HEK293 (cell line): Measurements from ENCODE around the gene CDC42BPA.

Experiments used
- BCL11A ChIP-seq: fragments of 450-650 bp; formaldehyde crosslinking; IDR thresholded peaks from 2 replicates; pipeline ENCODE4 v1.5.1; 2016; ENCODE audit warnings: low read depth, missing biosample characterization, missing genetic modification characterization
- EGR2 ChIP-seq: fragments of 450-650 bp; formaldehyde crosslinking; IDR thresholded peaks from 2 replicates; pipeline ENCODE4 v1.5.1; 2016; ENCODE audit warnings: low read depth, missing biosample characterization, missing genetic modification characterization
- HOXD13 ChIP-seq: sonication (generic); formaldehyde crosslinking; IDR thresholded peaks from 2 replicates; pipeline ENCODE4 v1.8.0; 2022; ENCODE audit warnings: missing genetic modification reagents, borderline replicate concordance
- KLF1 ChIP-seq: fragments of 450-650 bp; formaldehyde crosslinking; IDR thresholded peaks from 2 replicates; pipeline ENCODE4 v1.5.1; 2016; ENCODE audit warnings: missing biosample characterization, missing genetic modification characterization
- KLF8 ChIP-seq: fragments of 450-650 bp; formaldehyde crosslinking; IDR thresholded peaks from 2 replicates; pipeline ENCODE4 v1.5.1; 2016; ENCODE audit warnings: missing biosample characterization, missing genetic modification characterization
- PRDM1 ChIP-seq: fragments of 450-650 bp; formaldehyde crosslinking; IDR thresholded peaks from 2 replicates; pipeline ENCODE4; 2016; ENCODE audit warnings: missing biosample characterization, missing genetic modification characterization
- PRDM10 ChIP-seq: fragments of 450-650 bp; formaldehyde crosslinking; IDR thresholded peaks from 2 replicates; pipeline ENCODE4 v1.5.1; 2016; ENCODE audit warnings: missing biosample characterization, missing genetic modification characterization
- PRDM2 ChIP-seq: fragments of 450-650 bp; formaldehyde crosslinking; IDR thresholded peaks from 2 replicates; pipeline ENCODE4 v1.5.1; 2016; ENCODE audit warnings: missing biosample characterization, missing genetic modification characterization, borderline replicate concordance
- REPIN1 ChIP-seq: fragments of 450-650 bp; formaldehyde crosslinking; IDR thresholded peaks from 2 replicates; pipeline ENCODE4 v1.5.1; 2017; ENCODE audit warnings: missing biosample characterization, missing genetic modification characterization, low read depth
- TRIM28 ChIP-seq: IDR thresholded peaks from 2 replicates; pipeline ENCODE4 v1.6.1; 2011; ENCODE audit warnings: low read length, control low read depth, borderline replicate concordance
- WT1 ChIP-seq: fragments of 450-650 bp; formaldehyde crosslinking; IDR thresholded peaks from 2 replicates; pipeline ENCODE4 v1.5.1; 2016; ENCODE audit warnings: missing biosample characterization, missing genetic modification characterization
- YY2 ChIP-seq: fragments of 450-650 bp; formaldehyde crosslinking; IDR thresholded peaks from 2 replicates; pipeline ENCODE4 v1.5.1; 2016; ENCODE audit warnings: missing biosample characterization, missing genetic modification characterization
- ZBTB20 ChIP-seq: fragments of 450-650 bp; formaldehyde crosslinking; IDR thresholded peaks from 2 replicates; pipeline ENCODE4 v1.5.1; 2016; ENCODE audit warnings: missing biosample characterization, missing genetic modification characterization
- ZFP69B ChIP-seq: fragments of 450-650 bp; formaldehyde crosslinking; IDR thresholded peaks from 2 replicates; pipeline ENCODE4 v1.5.1; 2016; ENCODE audit warnings: missing biosample characterization, missing genetic modification characterization
- ZNF133 ChIP-seq: fragments of 450-650 bp; formaldehyde crosslinking; IDR thresholded peaks from 2 replicates; pipeline ENCODE4 v1.5.1; 2016; ENCODE audit warnings: missing biosample characterization, missing genetic modification characterization
- ZNF16 ChIP-seq: fragments of 450-650 bp; formaldehyde crosslinking; IDR thresholded peaks from 2 replicates; pipeline ENCODE4 v1.5.1; 2016; ENCODE audit warnings: low read depth, missing biosample characterization, missing genetic modification characterization
- ZNF169 ChIP-seq: fragments of 450-650 bp; formaldehyde crosslinking; IDR thresholded peaks from 2 replicates; pipeline ENCODE4 v1.5.1; 2016; ENCODE audit warnings: missing biosample characterization, missing genetic modification characterization
- ZNF223 ChIP-seq: fragments of 450-650 bp; formaldehyde crosslinking; IDR thresholded peaks from 2 replicates; pipeline ENCODE4 v1.5.1; 2016; ENCODE audit warnings: missing biosample characterization, missing genetic modification characterization
- ZNF335 ChIP-seq: fragments of 450-650 bp; formaldehyde crosslinking; conservative IDR thresholded peaks from 2 replicates; pipeline ENCODE4 v1.5.1; 2016; ENCODE audit warnings: missing biosample characterization, missing genetic modification characterization
- ZNF350 ChIP-seq: fragments of 450-650 bp; formaldehyde crosslinking; IDR thresholded peaks from 2 replicates; pipeline ENCODE4 v1.5.0; 2017; ENCODE audit warnings: missing biosample characterization, mild to moderate bottlenecking, missing genetic modification characterization
- ZNF433 ChIP-seq: fragments of 450-650 bp; formaldehyde crosslinking; IDR thresholded peaks from 2 replicates; pipeline ENCODE4 v1.5.1; 2016; ENCODE audit warnings: missing biosample characterization, missing genetic modification characterization, low read depth
- ZNF585B ChIP-seq: fragments of 450-650 bp; formaldehyde crosslinking; IDR thresholded peaks from 2 replicates; pipeline ENCODE4 v1.5.1; 2016; ENCODE audit warnings: missing biosample characterization, missing genetic modification characterization
- ZNF670 ChIP-seq: fragments of 450-650 bp; formaldehyde crosslinking; IDR thresholded peaks from 2 replicates; pipeline ENCODE4 v1.5.1; 2016; ENCODE audit warnings: missing biosample characterization, missing genetic modification characterization, low read depth
- ZNF677 ChIP-seq: fragments of 450-650 bp; IDR thresholded peaks from 2 replicates; pipeline ENCODE4 v1.5.0; 2018; ENCODE audit warnings: missing biosample characterization, mild to moderate bottlenecking, missing genetic modification characterization, moderate library complexity
- ZNF701 ChIP-seq: fragments of 450-650 bp; formaldehyde crosslinking; IDR thresholded peaks from 2 replicates; pipeline ENCODE4 v1.5.1; 2016; ENCODE audit warnings: missing biosample characterization, missing genetic modification characterization
- ZNF704 ChIP-seq: fragments of 450-650 bp; formaldehyde crosslinking; IDR thresholded peaks from 2 replicates; pipeline ENCODE4 v1.5.1; 2016; ENCODE audit warnings: missing biosample characterization, missing genetic modification characterization
- ZNF76 ChIP-seq: fragments of 450-650 bp; formaldehyde crosslinking; IDR thresholded peaks from 2 replicates; pipeline ENCODE4; 2016; ENCODE audit warnings: low read depth, missing biosample characterization, missing genetic modification characterization, borderline replicate concordance
- TF ChIP-seq, protein P1 (sequence below): fragments of 450-650 bp; formaldehyde crosslinking; IDR thresholded peaks from 2 replicates; pipeline ENCODE4 v1.5.1; 2016; ENCODE audit warnings: missing biosample characterization, missing genetic modification characterization

Gene CDC42BPA

GRCh38 chr1:227317523-227318015 lies 723 bp downstream of the CDC42BPA start (continued):
- TF ChIP-seq ZNF704, result no peak
- peak; percentile 22; the same call in 1 of the 2 replicates for TF ChIP-seq KLF1 (tag by site-specific recombination)
- TF ChIP-seq ZNF169, result no peak
- TF ChIP-seq ZFP69B (tag by site-specific recombination), result peak; percentile 77
- TF ChIP-seq ZNF335, result peak; percentile 91
- no peak for TF ChIP-seq ZNF223 (tag by site-specific recombination)
- TF ChIP-seq HOXD13 (CRISPR knock-in tag), result no peak
- TF ChIP-seq ZNF433 (tag by site-specific recombination), result no peak
- TF ChIP-seq ZNF670 (tag by site-specific recombination), result no peak
- no peak for TF ChIP-seq PRDM2 (tag by site-specific recombination)
- peak; percentile 86 for TF ChIP-seq KLF8
- TF ChIP-seq ZNF701 (tag by site-specific recombination), result no peak
- TF ChIP-seq ZNF350, result no peak
- TF ChIP-seq, protein P1, sequence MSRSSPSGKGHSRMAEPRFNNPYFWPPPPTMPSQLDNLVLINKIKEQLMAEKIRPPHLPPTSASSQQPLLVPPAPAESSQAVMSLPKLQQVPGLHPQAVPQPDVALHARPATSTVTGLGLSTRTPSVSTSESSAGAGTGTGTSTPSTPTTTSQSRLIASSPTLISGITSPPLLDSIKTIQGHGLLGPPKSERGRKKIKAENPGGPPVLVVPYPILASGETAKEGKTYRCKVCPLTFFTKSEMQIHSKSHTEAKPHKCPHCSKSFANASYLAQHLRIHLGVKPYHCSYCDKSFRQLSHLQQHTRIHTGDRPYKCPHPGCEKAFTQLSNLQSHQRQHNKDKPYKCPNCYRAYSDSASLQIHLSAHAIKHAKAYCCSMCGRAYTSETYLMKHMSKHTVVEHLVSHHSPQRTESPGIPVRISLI, result peak; percentile 100
- peak; percentile 81 for TF ChIP-seq PRDM10
- no peak for TF ChIP-seq YY2 (tag by site-specific recombination)
- peak; percentile 80 for TF ChIP-seq ZNF76
- no peak for TF ChIP-seq ZNF585B (tag by site-specific recombination)
- peak; percentile 70 for TF ChIP-seq ZBTB20 (tag by site-specific recombination)
- no peak for TF ChIP-seq ZNF677 (tag by site-specific recombination)
- no peak; the same call in 1 of the 2 replicates for TF ChIP-seq EGR2 (tag by site-specific recombination)
- TF ChIP-seq ZNF16 (tag by site-specific recombination), result no peak
- TF ChIP-seq ZNF133 (tag by site-specific recombination), result no peak
- TF ChIP-seq WT1, result peak; percentile 91
- TF ChIP-seq BCL11A, result peak; percentile 23; the same call in 1 of the 2 replicates
- no peak for TF ChIP-seq TRIM28
- peak; percentile 98 for TF ChIP-seq PRDM1
- no peak for TF ChIP-seq REPIN1 (tag by site-specific recombination)
